PC-3 (cell line): ENCODE measurements around the gene GSDME. TPM values are rescaled to one million over a fixed set of nuclear protein-coding genes. Genes with fewer than 3 reads are reported as not detected.

ENCODE experiments used
- ATAC-seq: fragments of 200-7000 bp; cut with Tn5 transposase; 2 replicates; pipeline ENCODE4 v1.9.1; 2020; ENCODE audit warnings: mild to moderate bottlenecking, moderate library complexity
- BruUV-seq: library from RNA; stranded (reverse); fragments of 400-500 nt; replicated peaks from 2 replicates; lab custom pipeline; 2021; lab: Mats Ljungman, UMichigan
- CTCF ChIA-PET: fragments of 300-600 bp; sonication (Branson Sonifier 250); formaldehyde crosslinking; loops from one replicate; lab custom pipeline; 2022; ENCODE audit warnings: antibody characterized with exemption; lab: Charles Lee
- POLR2A ChIA-PET: fragments of 300-600 bp; sonication (Branson Sonifier 250); formaldehyde crosslinking; loops from one replicate; lab custom pipeline; 2022; ENCODE audit warnings: antibody characterized with exemption; ENCODE audit not compliant: unreplicated experiment; lab: Charles Lee
- DNase-seq: peaks from one replicate; pipeline ENCODE4 v3.0.0-alpha.2; 2015
- H2AFZ ChIP-seq: fragments of 300-600 bp; sonication (generic); 2 replicates; pipeline ENCODE4 v1.6.0; 2016; ENCODE audit warnings: antibody characterized with exemption, low read length
- H3F3A ChIP-seq: fragments of 300-600 bp; sonication (generic); one replicate; pipeline ENCODE4 v1.6.0; 2017; ENCODE audit warnings: antibody characterized with exemption, low read length, control low read depth, mild to moderate bottlenecking; ENCODE audit not compliant: unreplicated experiment
- H3K27ac ChIP-seq: fragments of 300-600 bp; sonication (generic); 2 replicates; pipeline ENCODE4 v1.5.1; 2016; ENCODE audit warnings: mild to moderate bottlenecking, low read length
- H3K27me3 ChIP-seq: fragments of 300-600 bp; sonication (generic); 2 replicates; pipeline ENCODE4 v1.6.1; 2016; ENCODE audit warnings: low read length, mixed read lengths
- H3K36me3 ChIP-seq: fragments of 300-600 bp; sonication (generic); 2 replicates; pipeline ENCODE4 v1.6.1; 2016; ENCODE audit warnings: low read depth, mixed run types, low read length, mixed read lengths
- H3K4me1 ChIP-seq: fragments of 300-600 bp; sonication (generic); 2 replicates; pipeline ENCODE4 v1.5.1; 2016; ENCODE audit warnings: low read length; ENCODE audit not compliant: insufficient read depth
- H3K4me2 ChIP-seq: fragments of 300-600 bp; sonication (generic); 2 replicates; pipeline ENCODE4 v1.6.0; 2016; ENCODE audit warnings: low read length
- H3K4me3 ChIP-seq: fragments of 300-600 bp; sonication (generic); 2 replicates; pipeline ENCODE4 v1.5.1; 2016; ENCODE audit warnings: mild to moderate bottlenecking, low read length, mixed read lengths
- H3K79me2 ChIP-seq: fragments of 300-600 bp; sonication (generic); 2 replicates; pipeline ENCODE4 v1.6.1; 2017; ENCODE audit warnings: low read length, mixed read lengths
- H3K9ac ChIP-seq: fragments of 300-600 bp; sonication (generic); 2 replicates; pipeline ENCODE4 v1.6.0; 2016; ENCODE audit warnings: mild to moderate bottlenecking, low read length
- H3K9me2 ChIP-seq: fragments of 300-600 bp; sonication (generic); replicated peaks from 2 replicates; pipeline ENCODE4 v1.6.1; 2016; ENCODE audit warnings: mixed run types, low read length, mixed read lengths
- H3K9me3 ChIP-seq: fragments of 300-600 bp; sonication (generic); 2 replicates; pipeline ENCODE4 v1.6.1; 2016; ENCODE audit warnings: low read length, mixed read lengths
- H4K20me1 ChIP-seq: fragments of 300-600 bp; sonication (generic); 2 replicates; pipeline ENCODE4 v1.6.1; 2016; ENCODE audit warnings: low read length, mixed read lengths
- EZH2 ChIP-seq: fragments of 300-600 bp; sonication (generic); IDR thresholded peaks from one replicate; pipeline ENCODE4 v1.6.1; 2017; ENCODE audit warnings: antibody characterized with exemption, mild to moderate bottlenecking, low read length; ENCODE audit not compliant: unreplicated experiment
- EZH2phosphoT487 ChIP-seq: fragments of 300-600 bp; sonication (generic); IDR thresholded peaks from 2 replicates; pipeline ENCODE4 v1.6.1; 2018; ENCODE audit warnings: mild to moderate bottlenecking, antibody characterized with exemption, low read length, borderline replicate concordance
- intact Hi-C: fragments of 100-400 bp; cut with micrococcal nuclease; formaldehyde crosslinking; loops from 2 replicates; pipeline ENCODE4 v1.9.0; 2023
- total RNA-seq: library from RNA; depleted of rRNA; stranded (reverse); fragments of >200 nt; gene quantifications from 2 replicates; pipeline ENCODE4 v1.2.3, GENCODE V29; 2014
- TF ChIP-seq, protein P1 (sequence below): fragments of 300-600 bp; sonication (generic); conservative IDR thresholded peaks from 2 replicates; pipeline ENCODE4 v1.5.1; 2017; ENCODE audit warnings: antibody characterized with exemption, low read depth, mild to moderate bottlenecking, low read length

GSDME gene
- total RNA-seq, 1 experiment from 2014 or later: 12.0 TPM

DNA sequence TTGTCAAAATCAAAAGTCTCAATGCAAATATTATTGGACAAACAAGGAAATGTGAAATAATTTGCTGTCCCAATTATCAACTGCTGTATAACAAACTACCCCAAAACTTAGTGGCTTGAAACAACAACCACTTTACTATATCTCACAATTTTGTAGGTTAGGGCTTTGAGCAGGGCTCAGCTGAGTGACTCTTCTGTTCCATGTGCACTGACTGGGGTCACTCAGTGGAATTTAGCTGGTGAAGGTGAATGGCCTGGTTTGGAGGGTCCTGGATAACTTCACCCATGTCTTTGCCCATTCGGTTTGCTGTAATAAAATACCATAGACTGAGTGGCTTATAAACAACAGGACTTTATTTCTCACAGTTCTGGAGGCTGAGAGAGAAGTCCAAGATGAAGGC is 3.7 kb upstream of the GSDME start:
- no TSS peak for BruUV-seq

DNA sequence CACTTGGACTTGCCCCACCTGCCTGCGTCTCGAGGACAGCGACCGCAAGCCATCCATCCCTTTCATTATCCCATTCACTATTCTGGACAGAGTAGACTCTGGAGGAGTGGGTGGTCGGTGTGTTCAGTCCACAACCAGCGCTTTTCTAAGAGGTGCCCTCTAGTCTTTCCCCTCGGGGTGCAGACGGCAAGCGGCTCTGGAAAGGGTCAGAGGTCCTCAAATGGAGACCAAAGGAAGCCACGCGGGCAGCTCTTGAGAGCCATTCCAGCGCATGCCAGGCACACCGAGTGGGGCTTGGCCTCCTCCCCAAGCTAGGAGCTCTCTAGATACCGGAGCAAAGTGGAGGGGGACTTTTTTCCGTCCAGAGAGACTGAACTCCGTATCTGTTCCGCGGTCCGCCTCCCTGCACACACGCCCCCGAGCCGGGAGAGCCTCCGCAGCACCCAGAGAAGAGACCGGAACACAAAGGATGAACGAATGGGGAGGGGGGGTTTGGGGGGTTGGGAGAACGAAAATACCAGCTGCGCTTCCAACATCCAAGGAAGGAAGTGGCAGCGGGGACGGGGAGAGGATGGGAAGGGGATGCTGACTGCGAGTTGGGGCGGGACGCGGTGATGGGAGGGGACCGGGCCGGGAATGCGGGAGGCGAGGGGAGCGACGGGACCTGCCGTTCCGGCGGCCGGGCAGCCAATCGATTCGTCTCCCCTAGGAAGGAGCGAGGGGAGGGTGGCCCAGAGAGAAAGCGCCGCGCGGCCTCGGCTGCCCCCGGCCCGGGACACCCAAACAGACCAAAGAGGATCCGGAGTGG is 515 bp downstream of the GSDME start:
- POLR2A ChIA-PET: interaction anchor here (0.9 kb wide), 1 partner anchor 369 kb away, joined by 4 read pairs; the partner anchor contains the start of gene CYCS
- Histone ChIP-seq H3K27me3 (no peaks in the 10 kb centered on the region), H3K4me3 (peak overlapping the region; percentile 79), H3K9ac (peak overlapping the region; percentile 70; the same call in 1 of the 2 replicates), H4K20me1 (no peaks in the 10 kb centered on the region), H2AFZ (peak overlapping the region; percentile 99), H3K27ac (peak overlapping the region; percentile 33), H3K79me2 (no peaks in the 10 kb centered on the region), H3K4me2 (peak overlapping the region; percentile 99), H3K9me3 (no peaks in the 10 kb centered on the region), H3K4me1 (peaks cover 22% of the 10 kb centered on the region), H3F3A (no peaks in the 10 kb centered on the region), H3K9me2 (no peaks in the 10 kb centered on the region), H3K36me3 (no peaks in the 10 kb centered on the region)
- ATAC-seq: peak; percentile 58
- no peak for TF ChIP-seq EZH2phosphoT487
- TF ChIP-seq EZH2: no peak
- TF ChIP-seq, protein P1, sequence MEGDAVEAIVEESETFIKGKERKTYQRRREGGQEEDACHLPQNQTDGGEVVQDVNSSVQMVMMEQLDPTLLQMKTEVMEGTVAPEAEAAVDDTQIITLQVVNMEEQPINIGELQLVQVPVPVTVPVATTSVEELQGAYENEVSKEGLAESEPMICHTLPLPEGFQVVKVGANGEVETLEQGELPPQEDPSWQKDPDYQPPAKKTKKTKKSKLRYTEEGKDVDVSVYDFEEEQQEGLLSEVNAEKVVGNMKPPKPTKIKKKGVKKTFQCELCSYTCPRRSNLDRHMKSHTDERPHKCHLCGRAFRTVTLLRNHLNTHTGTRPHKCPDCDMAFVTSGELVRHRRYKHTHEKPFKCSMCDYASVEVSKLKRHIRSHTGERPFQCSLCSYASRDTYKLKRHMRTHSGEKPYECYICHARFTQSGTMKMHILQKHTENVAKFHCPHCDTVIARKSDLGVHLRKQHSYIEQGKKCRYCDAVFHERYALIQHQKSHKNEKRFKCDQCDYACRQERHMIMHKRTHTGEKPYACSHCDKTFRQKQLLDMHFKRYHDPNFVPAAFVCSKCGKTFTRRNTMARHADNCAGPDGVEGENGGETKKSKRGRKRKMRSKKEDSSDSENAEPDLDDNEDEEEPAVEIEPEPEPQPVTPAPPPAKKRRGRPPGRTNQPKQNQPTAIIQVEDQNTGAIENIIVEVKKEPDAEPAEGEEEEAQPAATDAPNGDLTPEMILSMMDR: no peak
- TSS peak; percentile 52 for BruUV-seq
- CTCF ChIA-PET: interaction anchor here (0.6 kb wide), 1 partner anchor 195 kb away, joined by 8 read pairs; no protein-coding TSS in a partner anchor
- peak; percentile 32 for DNase-seq
- intact Hi-C loops: loop anchor here (1.0 to 2.0 kb wide), 3 partner anchors 31 to 182 kb away; no protein-coding TSS in a partner anchor

More for the DNA sequence above, 3.7 kb upstream of the GSDME start:
- Histone ChIP-seq H3K9me3 (no peaks in the 10 kb centered on the region), H3K4me1 (peaks cover 13% of the 10 kb centered on the region), H3K9ac (no peak overlapping the region), H3K9me2 (no peaks in the 10 kb centered on the region), H3K79me2 (no peaks in the 10 kb centered on the region), H3K4me2 (no peak overlapping the region), H3K4me3 (no peak overlapping the region), H3K36me3 (no peaks in the 10 kb centered on the region), H2AFZ (no peak overlapping the region), H4K20me1 (no peaks in the 10 kb centered on the region), H3K27me3 (no peaks in the 10 kb centered on the region), H3F3A (no peaks in the 10 kb centered on the region), H3K27ac (no peak overlapping the region)
- ATAC-seq (no peak), DNase-seq (no peak)
- intact Hi-C loops: no loop called here
- TF ChIP-seq EZH2phosphoT487 (no peak), EZH2 (no peak)
- TF ChIP-seq, protein P1: no peak
- ChIA-PET CTCF (no interaction called here), POLR2A (no interaction called here)
